Activated T-helper 9 cell treated with anti-CD3 and anti-CD28 coated beads, Interleukin-2, amount 50 U/mL, for 16 hours (primary cell): ENCODE results near the gene PRF1.
"Not testable (repeated sequence)": the region's sequence is repeated elsewhere in the genome, so short reads cannot be mapped to it uniquely, and the experiment has no call there.

Experiments
- DNase-seq: peaks from one replicate; pipeline ENCODE4 v3.0.0-alpha.2; 2020; ENCODE audit warnings: low read depth

The PRF1 gene

DNA sequence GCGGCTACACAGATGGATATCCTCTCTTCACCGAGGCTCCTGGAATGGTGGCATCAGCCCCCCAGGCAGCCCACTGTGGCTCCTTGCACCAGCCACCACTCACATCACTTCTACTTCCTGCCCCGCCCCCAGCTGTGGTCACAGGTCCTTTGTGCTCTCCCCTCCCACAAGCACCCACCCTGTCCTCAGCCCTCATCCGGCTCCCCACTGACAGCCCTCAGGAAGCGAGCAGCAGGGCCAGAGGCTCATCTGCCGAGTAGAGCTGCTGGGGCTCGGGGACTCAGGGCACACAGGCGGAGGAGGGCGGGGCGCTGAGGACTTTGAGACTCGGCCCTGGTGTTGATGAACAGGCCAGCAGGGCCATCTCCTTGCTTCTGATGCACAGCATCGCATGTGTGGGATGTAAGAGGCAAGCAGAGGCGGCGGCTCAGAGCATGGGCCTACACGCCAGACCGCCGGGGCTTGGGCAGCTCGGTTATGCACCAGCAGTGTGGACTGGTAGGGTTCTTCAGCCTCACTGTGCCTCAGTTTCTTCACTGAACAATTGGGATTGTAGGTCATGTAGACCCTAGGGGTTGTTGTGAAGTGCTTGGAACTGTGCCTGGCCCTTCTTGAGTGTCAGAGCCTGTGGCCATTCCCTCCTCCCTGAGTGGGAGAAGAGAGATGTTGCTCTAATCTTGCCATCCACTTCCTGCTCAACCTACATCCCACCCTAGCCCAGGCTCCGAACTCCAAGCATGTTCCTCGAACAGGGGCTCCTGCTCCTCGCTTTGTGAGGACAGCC lies at the start of gene PRF1:
TSS of gene PRF1 (minus strand) at position 77 of the 784 bp plus-strand sequence. CDS start 1,839 bp downstream, outside the sequence.
- peak; percentile 48 for DNase-seq

DNA sequence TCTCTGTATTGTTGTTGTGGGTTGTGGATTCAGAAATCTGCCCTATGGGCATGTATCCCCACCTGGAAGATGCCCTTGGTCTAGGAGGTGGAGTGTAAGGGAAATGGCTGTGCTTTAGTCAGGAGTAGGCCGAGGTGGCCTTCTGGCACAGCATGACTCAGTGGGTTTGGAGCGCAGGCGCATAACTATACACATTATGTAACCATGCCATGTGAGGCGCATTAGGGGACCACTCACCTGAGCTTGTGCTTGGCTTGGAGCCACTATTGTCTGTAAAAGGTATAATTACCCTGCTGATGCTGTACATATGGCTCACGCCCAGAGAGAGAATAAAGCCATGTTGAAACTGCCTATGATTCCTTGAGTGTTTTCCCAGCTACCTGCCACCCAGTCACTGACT lies 49.1 kb upstream of the PRF1 start:
- DNase-seq, result no peak

DNA sequence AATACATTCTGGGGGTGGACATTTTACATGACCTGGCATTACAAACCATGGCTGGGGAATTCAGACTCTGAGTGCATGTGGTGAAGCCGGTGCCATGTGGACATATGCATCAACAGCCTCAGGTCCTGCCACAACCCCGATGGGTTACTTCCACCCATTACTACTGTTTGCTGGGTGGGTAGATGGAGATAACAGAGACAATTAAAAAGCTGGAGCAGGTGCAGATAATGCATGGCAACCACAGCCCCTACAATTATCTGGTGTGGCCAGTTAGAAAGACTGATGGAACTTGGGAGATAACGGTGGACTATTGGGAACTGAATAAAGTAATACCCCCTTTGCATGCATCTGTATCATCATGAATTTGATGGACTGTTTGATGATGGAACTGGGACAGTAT lies 48.2 kb upstream of the PRF1 start:
- no peak for DNase-seq

DNA sequence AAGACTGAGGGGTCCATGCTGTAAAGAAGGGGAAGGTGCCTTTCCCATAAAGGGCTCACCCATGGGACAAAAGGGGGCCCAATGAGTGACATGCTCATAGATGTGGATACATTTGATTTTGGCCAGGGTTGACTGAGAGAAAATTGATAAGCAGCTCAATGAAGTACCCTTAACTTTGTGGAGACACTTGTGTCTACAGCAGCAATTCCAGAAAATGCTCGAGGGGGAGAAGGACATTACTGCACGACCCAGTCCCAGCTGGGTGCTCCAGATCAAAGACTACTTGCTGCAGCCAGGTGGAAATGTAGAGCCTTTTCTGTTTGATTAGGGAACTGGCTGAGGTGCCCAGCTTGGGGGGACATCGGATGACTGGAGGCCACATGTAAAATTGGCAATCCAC lies 47.6 kb upstream of the PRF1 start:
- DNase-seq, result no peak

DNA sequence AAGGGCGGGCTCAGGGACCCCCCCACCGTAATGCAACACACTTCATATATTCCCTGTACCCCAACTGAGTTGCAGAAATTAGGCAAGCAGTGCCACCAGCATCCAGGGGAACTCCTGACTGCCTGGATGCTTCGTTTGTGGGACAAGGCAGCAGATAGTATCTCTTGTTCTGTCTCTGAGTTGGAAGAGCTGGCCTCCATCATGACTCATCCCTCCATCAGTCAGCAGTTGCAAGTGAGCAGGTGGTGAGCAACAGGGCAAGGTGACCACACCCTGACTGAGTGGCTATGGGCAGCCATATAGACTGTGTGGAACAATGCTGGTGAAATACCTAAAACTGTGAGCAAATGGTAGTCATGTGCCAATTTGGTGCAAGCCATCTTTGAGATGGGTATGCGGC lies 47.0 kb upstream of the PRF1 start:
- DNase-seq, result no peak

DNA sequence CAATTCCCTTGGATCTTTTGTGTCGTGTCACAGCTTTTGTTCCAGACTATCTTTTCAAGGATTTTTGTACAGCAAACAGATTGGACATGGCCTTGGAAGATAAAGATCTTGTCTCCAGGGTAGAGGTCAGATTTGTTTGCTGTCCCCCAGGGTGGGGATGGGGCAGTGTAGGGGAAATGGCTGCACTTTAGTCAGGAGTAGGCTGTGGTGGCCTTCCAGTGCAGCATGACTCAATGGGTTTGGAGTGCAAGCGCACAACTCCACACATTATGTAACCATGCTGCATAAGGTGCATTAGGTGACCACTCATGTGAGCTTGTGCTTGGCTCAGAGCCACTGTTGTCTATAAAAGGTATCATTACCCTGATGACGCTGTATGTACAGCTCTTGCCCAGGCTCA lies 45.9 kb upstream of the PRF1 start:
- DNase-seq, result no peak

DNA sequence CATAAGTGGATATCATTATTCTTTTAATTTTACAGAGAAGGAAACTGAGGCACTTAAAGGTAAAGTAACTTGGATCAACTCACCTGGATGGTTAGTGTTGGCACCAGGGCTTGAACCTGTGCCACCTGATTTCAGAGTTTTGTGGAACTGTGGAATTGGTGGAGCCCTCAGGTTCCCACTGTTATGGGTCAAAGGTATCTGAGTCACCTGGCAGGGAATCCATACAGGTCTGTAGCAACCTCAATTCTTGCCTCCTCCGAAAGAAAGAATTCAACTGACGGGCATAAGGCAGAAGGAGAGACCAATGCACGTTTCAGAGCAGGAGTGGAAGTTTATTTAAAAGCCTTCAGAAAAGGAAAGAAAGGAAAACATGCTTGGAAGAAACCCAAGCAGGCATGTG lies 44.5 kb upstream of the PRF1 start:
- DNase-seq, result no peak

DNA sequence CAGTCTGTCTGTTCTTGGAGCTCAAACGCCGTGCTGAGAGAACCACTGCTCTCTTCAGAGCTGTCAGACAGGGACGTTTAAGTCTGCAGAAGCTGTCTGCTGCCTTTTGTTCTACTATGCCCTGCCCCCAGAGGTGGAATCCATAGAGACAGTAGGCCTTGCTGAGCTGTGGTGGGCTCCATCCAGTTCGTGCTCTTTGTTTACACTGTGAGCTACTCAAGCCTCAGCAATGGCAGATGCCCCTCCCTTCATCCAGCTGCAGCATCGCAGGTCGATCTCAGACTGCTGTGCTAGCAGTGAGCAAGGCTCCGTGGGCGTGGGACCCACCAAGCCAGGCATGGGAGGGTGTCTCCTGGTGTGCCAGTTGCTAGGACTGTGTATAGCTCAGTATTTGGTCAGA lies 42.4 kb upstream of the PRF1 start:
- DNase-seq, result not testable (repeated sequence)

DNA sequence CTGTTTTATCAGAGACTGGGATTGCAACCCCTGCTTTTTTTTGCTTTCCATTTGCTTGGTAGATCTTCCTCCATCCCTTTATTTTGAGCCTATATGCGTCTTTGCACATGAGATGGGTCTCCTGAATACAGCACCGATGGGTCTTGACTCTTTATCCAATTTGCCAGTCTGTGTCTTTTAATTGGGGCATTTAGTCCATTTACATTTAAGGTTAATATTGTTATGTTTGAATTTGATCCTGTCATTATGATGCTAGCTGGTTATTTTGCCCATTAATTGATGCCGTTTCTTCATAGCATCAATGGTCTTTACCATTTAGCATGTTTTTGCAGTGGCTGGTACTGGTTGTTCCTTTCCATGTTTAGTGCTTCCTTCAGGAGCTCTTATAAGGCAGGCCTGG lies 40.7 kb upstream of the PRF1 start:
- DNase-seq, result not testable (repeated sequence)

DNA sequence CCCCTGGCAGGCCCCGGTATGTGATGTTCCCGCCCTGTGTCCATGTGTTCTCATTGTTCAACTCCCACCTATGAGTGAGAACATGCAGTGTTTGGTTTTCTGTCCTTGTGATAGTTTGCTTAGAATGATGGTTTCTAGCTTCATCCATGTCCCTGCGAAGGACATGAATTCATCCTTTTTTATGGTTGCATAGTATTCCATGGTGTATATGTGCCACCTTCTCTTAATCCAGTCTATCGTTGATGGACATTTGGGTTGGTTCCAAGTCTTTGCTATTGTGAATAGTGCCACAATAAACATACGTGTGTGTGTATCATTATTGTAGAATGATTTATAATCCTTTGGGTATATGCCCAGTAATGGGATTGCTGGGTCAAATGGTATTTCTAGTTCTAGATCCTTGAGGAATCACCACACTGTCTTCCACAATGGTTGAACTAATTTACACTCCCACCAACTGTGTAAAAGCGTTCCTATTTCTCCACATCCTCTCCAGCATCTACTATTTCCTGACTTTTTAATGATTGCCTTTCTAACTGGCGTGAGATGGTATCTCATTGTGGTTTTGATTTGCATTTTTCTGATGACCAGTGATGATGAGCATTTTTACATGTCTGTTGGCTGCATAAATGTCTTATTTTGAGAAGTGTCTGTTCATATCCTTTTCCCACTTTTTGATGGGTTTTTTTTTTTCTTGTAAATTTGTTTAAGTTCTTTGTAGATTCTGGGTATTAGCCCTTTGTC lies 37.3 kb upstream of the PRF1 start:
- DNase-seq, result not testable (repeated sequence)

DNA sequence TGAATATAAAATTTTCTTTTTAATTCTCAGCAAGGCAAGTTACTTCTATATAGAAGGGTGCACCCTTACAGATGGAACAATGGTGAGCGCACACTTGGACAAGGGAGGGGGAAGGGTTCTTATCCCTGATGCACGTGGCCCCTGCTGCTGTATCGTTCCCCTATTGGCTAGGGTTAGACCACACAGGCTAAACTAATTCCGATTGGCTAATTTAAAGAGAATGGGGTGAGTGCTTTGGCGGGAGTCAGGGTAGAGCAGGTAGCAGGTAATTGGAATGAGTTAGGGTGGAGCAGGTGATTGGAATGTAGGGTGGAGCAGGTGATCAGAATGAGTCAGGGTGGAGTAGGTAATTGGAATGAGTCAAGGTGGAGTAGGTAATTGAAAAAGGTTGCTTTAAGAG lies 32.0 kb upstream of the PRF1 start:
- not testable (repeated sequence) for DNase-seq

DNA sequence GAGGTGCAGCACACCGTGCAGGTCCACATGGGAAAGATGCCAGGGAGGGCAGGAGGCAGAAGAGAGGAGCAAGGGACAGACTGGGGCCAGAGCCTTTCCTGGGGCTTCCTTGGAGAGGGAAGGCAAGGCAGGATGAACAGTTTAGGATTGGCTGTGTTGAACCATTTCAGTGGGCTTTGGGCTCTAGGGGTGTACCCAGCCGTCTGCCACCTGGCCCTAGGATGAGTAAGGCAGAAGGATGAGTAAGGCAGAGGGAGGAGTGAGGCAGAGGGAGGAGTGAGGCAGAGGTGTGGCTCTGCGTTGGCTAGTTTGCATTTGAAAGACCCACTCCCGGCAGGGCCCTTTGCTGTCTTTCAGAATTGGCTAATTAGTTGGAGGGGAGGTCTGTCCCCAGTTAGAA lies 31.5 kb upstream of the PRF1 start:
- no peak for DNase-seq

DNA sequence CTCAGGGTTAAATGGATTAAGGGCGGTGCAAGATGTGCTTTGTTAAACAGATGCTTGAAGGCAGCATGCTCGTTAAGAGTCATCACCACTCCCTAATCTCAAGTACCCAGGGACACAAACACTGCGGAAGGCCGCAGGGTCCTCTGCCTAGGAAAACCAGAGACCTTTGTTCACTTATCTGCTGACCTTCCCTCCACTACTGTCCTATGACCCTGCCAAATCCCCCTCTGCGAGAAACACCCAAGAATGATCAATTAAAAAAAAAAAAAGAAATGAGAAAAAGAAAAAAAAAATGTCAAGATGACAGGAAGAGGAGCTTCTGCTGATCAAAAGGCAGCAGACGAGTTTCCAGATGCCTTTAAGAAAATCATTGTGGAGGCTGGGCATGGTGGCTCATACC lies 29.2 kb upstream of the PRF1 start:
- not testable (repeated sequence) for DNase-seq

DNA sequence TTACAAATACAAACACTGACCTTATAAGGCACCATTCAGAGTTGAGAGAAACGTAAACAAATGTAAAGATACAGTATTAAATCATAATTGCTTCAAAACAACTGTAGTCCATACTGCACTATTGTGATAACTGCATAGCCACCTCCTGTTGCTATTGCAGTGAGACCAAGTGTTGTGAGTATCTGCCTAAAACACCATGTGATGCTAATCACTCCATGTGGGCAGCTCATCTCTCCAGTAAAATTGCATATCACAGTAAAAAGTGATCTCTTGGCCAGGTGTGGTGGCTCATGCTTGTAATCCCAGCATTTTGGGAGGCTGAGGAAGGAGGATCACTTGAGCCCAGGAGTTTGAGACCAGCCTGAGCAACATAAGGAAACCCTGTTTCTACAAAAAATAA lies 26.8 kb upstream of the PRF1 start:
- DNase-seq, result no peak

DNA sequence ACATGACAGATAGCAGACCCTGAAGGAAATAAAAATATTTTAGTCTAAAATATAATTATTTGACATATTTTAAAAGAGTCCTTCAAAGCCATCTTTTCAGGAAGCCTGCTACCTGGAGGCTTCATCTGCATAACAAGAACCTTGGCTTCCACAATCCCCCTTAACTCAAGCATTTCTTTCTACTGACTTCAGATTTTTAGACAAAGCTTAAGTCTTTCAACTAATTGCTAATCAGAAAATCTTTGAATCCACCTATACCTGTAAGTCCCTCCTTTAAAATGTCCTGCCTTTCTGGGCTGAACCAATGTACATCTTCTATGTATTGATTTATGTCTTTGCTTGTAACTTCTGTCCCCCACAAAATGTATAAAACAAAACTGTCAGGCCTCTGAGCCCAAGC lies 23.5 kb upstream of the PRF1 start:
- no peak for DNase-seq

DNA sequence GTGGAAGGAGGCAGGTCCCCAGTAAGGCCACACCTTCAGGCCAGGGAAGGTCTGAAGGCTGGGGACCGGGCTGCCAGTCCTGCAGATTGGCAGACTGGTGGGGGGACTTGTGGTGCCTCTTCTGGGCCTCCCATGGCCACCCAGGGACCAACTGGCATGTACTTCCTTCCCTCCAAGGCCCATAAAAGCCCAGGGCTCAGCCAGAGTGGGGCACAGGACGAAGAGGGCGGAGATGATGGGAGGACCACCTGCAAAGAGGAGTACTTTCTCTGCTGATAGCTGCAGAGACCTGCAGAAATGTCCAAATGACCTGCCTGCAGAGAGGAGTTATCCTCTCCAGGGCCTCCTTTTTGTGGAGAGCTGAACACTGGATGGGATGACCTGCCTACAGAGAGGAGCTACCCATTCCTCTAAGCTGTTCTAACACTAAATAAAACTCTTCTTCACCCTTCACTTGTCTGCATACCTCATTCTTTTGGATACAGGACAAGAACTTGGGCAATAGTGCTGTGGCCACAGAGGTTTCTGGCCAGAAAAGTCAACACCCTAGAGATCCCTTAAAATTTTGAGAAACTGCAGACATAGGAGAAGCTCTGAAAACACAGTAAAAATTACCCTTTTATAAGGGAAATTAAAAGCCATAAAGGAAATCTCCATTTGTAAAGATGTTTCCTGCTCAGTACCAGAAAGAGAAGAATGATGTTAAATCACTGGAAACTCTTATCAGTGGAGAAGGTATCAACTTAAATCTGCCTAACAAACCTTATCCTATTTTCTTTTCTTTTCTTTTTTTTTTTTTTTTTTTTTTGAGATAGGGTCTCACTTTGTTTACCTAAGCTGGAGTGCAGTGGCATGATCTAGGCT lies 20.7 kb upstream of the PRF1 start:
- no peak for DNase-seq

DNA sequence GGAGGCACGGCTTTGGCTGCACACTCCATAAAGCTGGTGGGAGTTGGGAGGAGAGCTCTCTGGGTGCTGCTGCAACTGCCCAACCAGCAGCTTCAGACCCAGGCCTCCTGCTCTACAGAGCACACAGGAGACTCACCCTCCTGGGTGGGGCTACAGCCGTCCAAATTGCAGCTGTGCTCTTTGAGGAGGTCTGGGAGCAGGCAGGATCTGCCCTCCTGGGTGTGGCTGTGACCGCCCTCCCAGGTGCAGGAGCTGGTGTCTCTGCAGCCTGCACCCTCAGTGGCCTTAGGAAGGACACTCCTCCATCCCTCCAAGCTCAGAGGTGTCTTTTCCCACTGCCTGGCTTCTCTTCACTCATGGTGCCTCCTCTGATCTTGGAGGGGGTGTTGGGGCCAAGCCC lies 20.0 kb upstream of the PRF1 start:
- DNase-seq, result no peak

DNA sequence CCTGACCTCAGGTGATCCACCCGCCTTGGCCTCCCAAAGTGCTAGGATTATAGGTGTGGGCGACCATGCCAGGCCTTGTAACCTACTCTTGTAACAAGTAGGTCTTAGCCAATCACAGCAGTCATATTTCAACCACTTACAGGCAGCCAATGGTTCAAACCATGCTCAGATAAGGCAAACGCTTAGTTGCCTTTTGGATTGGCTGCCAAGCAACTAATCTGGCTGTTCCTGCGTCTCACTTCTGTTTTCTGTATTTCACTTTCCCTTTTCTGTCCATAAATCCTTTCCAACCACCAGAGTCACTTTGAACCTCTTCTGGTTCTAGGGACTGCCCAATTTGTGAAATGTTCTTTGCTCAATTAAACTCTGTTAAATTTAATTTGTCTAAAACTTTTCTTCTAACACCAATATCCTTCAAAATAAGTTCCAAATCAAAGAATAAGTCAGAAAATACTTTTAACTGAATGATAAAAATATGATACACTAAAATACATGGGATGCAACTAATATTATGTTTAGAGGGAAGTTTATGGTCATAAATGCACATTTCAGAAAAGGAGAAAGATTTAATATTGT lies 19.1 kb upstream of the PRF1 start:
- DNase-seq, result no peak

DNA sequence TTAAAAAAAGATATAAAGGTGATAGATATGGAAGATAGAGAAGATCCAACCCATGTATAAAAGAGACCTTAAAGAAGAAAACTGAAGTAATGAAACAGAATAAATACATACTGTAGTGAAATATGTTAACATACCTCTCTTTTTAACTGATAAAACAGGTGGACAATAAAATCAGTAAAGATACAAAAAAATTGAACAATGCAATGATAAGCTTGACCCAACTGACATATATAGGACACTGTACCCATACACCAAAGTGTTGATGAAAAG lies 17.4 kb upstream of the PRF1 start:
- DNase-seq, result no peak

DNA sequence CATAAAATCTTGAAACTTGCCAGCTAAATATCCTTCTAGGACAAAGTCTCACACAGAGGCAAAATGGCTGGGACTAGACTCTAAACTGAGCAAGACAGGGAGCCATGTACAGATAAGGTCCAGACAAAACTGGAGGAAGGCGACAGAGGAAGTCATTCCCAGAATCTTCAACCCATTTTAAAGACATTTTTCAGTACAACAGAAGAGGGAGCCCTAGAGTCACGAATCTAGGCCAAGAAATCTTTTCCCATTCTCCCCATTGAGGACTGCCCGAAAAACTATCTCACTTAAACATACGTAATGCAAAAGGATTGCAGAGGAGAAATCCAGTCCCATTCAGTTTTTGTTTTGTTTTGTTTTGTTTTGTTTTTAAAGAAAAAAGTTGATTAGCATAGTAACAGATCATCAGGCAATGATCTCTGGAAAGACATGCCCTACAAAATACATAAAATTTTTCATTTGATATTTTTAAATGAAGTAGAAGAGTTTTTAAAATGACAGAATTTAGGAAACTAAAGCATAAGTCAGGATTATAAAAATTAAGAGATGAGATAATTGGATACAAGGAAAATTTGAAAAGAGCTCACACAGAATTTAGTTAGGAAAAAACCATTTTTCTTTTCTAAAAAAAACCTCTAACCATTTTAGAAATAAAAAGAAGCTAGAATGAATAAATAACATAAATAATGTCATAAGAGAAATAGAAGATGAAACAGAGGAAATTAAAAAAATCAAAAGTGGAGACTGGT lies 16.9 kb upstream of the PRF1 start:
- no peak for DNase-seq

DNA sequence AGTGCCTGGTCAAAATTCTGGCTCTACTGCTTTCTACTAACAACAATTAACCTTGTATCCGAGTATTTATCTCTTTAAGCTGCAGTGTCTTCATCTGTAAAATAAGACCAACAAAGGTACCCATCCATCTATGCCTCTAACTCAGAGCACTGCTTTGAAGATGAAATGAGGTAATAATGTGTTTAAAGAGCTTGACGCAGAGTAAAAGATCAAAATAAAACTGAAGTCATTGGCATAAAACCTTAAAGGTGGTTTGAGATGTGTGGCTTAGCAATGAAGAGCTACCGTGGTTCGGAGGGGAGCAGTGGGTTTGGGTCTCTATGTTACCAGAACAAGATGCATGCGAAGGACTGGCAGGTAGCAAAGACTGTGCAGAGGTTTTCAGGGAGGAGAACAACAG lies 16.1 kb upstream of the PRF1 start:
- DNase-seq, result no peak
